Endothelial cell of umbilical vein (primary cell): ENCODE measurements around the gene NEMP1. TPM values are rescaled to one million over a fixed set of nuclear protein-coding genes. Genes with fewer than 3 reads are reported as not detected.

Source experiments
- BruUV-seq: library from RNA; stranded (reverse); fragments of 400-500 nt; replicated peaks from 2 replicates; lab custom pipeline; 2021; lab: Mats Ljungman, UMichigan
- CTCF ChIA-PET: fragments of 300-600, 350-600 bp; sonication (Branson Sonifier 250); formaldehyde crosslinking; loops from one replicate; lab custom pipeline; 2021; ENCODE audit warnings: antibody characterized with exemption, inconsistent platforms; lab: Charles Lee
- POLR2A ChIA-PET: fragments of 300-600, 350-600 bp; sonication (Branson Sonifier 250); formaldehyde crosslinking; loops from one replicate; lab custom pipeline; 2021; ENCODE audit warnings: antibody characterized with exemption, inconsistent platforms; lab: Charles Lee
- DNase-seq: peaks from one replicate; pipeline ENCODE4 v3.0.0-alpha.2; 2011; ENCODE audit warnings: low read depth, low spot score
- FAIRE-seq: peaks from 2 replicates; lab custom pipeline; 2011; peaks lifted over from hg19 to GRCh38; lab: Jason Lieb, UNC
- H2AFZ ChIP-seq: 2 replicates; pipeline ENCODE4 v1.6.0; 2012; ENCODE audit warnings: low read depth, low read length, control low read depth, inconsistent platforms
- H3K27ac ChIP-seq: 2 replicates; pipeline ENCODE4 v1.5.1; 2011; ENCODE audit warnings: low read depth, mild to moderate bottlenecking, control low read depth, low read length, moderate library complexity; ENCODE audit not compliant: insufficient read depth
- H3K27me3 ChIP-seq, 2 experiments: 2 replicates each; pipeline versions ENCODE4 v1.6.0 to v1.6.1; 2011; ENCODE audit warnings: low read length in 2 of 2, mixed read lengths in 1 of 2; ENCODE audit not compliant: control insufficient read depth in 2 of 2, insufficient read depth in 2 of 2
- H3K36me3 ChIP-seq, 2 experiments: 2 replicates in 1 of 2; 3 replicates in 1 of 2; pipeline ENCODE4 v1.5.1; 2011; ENCODE audit warnings: low read length in 2 of 2, mild to moderate bottlenecking in 1 of 2, moderate library complexity in 1 of 2; ENCODE audit not compliant: control insufficient read depth in 2 of 2, insufficient read depth in 2 of 2; ENCODE audit errors: extremely low read depth in 1 of 2
- H3K4me1 ChIP-seq: 3 replicates; pipeline ENCODE4 v1.5.1; 2011; ENCODE audit warnings: mild to moderate bottlenecking, low read length; ENCODE audit not compliant: control insufficient read depth, insufficient read depth; ENCODE audit errors: extremely low read depth
- H3K4me2 ChIP-seq: 2 replicates; pipeline ENCODE4 v1.6.1; 2011; ENCODE audit warnings: low read length, control low read depth, mixed read lengths; ENCODE audit not compliant: insufficient read depth
- H3K4me3 ChIP-seq, 3 experiments: fragments of 200-600 bp in 1 of 3; sonication (generic), shearing (Covaris generic) in 1 of 3; replicated peaks in 1 of 3; 2 replicates each; pipeline ENCODE4 v1.5.1; 2011 to 2016; ENCODE audit warnings: control low read depth in 3 of 3, low read length in 3 of 3, mild to moderate bottlenecking in 2 of 3, inconsistent platforms in 1 of 3, low read depth in 1 of 3, moderate library complexity in 1 of 3; ENCODE audit not compliant: insufficient read depth in 1 of 3
- H3K79me2 ChIP-seq: 2 replicates; pipeline ENCODE4 v1.6.0; 2012; ENCODE audit warnings: low read length, inconsistent platforms; ENCODE audit not compliant: control insufficient read depth, insufficient read depth
- H3K9ac ChIP-seq: replicated peaks from 2 replicates; pipeline ENCODE3; 2011; ENCODE audit warnings: low read length, control low read depth; ENCODE audit not compliant: insufficient read depth; ENCODE audit errors: extremely low read depth
- H3K9me1 ChIP-seq: replicated peaks from 3 replicates; pipeline ENCODE4 v1.6.0; 2011; ENCODE audit warnings: mild to moderate bottlenecking, low read length; ENCODE audit not compliant: control insufficient read depth, insufficient read depth; ENCODE audit errors: extremely low read depth
- H3K9me3 ChIP-seq: replicated peaks from 2 replicates; pipeline ENCODE4 v1.5.1; 2012; ENCODE audit warnings: low read length, inconsistent platforms; ENCODE audit not compliant: control insufficient read depth, insufficient read depth
- H4K20me1 ChIP-seq: replicated peaks from 2 replicates; pipeline ENCODE3; 2011; ENCODE audit warnings: mild to moderate bottlenecking, low read length; ENCODE audit not compliant: control insufficient read depth, insufficient read depth; ENCODE audit errors: extremely low read depth
- EZH2 ChIP-seq: IDR thresholded peaks from 2 replicates; pipeline ENCODE4 v1.6.1; 2012; ENCODE audit warnings: borderline replicate concordance, low read depth, mild to moderate bottlenecking, moderate library complexity, low read length, inconsistent platforms; ENCODE audit not compliant: severe bottlenecking
- FOS ChIP-seq: IDR thresholded peaks from 2 replicates; pipeline ENCODE4 v1.6.1; 2011; ENCODE audit warnings: mild to moderate bottlenecking, low read length, moderate library complexity, borderline replicate concordance; ENCODE audit not compliant: insufficient read depth
- GATA2 ChIP-seq: IDR thresholded peaks from 2 replicates; pipeline ENCODE4 v1.7.0; 2011; ENCODE audit warnings: low read depth, mild to moderate bottlenecking, moderate library complexity, mixed read lengths, low read length; ENCODE audit not compliant: insufficient read length, insufficient read depth
- MAX ChIP-seq: IDR thresholded peaks from 2 replicates; pipeline ENCODE4 v1.6.1; 2011; ENCODE audit not compliant: insufficient read depth, insufficient read length
- MYC ChIP-seq: IDR thresholded peaks from one replicate; pipeline ENCODE4 v1.6.1; 2011; ENCODE audit warnings: mild to moderate bottlenecking, low read depth, low read length
- POLR2A ChIP-seq: IDR thresholded peaks from 2 replicates; pipeline ENCODE4 v1.6.1; 2012; ENCODE audit warnings: low read depth, mild to moderate bottlenecking, control low read depth, low read length
- dilution Hi-C: fragments of 300-500 bp; cut with MboI; formaldehyde crosslinking; loops from one replicate; pipeline ENCODE4 v1.15.0; 2019; ENCODE audit warnings: low sequenced_read_pairs; ENCODE audit not compliant: extremely low pct_ligation_motif_present
- intact Hi-C: fragments of 100-400 bp; cut with micrococcal nuclease; formaldehyde crosslinking; loops from one replicate; pipeline ENCODE4 v1.10.0; 2022
- polyA plus RNA-seq, 4 experiments: library from polyadenylated mRNA; depleted of rRNA in 3 of 4; stranded (reverse) in 3 of 4; unstranded in 1 of 4; fragments of >200 nt; gene quantifications; 2 replicates each; pipeline versions ENCODE4 v1.2.1 to v1.2.3, GENCODE V29; 2011 to 2012; ENCODE audit warnings: missing spikeins in 1 of 4
- total RNA-seq: library from RNA; stranded (reverse); gene quantifications from 2 replicates; pipeline ENCODE4 v1.2.3, GENCODE V29; 2021
- TF ChIP-seq, protein P1 (sequence below), 2 donors: IDR thresholded peaks; 1 replicate in 1 of 2; 2 replicates in 1 of 2; pipeline ENCODE4 v1.5.1; 2011; ENCODE audit warnings: low read length in 2 of 2, mild to moderate bottlenecking in 2 of 2, moderate library complexity in 2 of 2, control low read depth in 1 of 2, inconsistent platforms in 1 of 2, low read depth in 1 of 2; ENCODE audit not compliant: insufficient read depth in 1 of 2; ENCODE audit errors: extremely low read depth in 1 of 2

The NEMP1 gene
- total and polyA plus RNA-seq, 2 donors (not counting 3 experiments of a cell fraction or from before 2014, with no cell fraction given): 10.8 to 21.5 TPM

- FAIRE-seq: no peak
- H3K36me3 ChIP-seq: peaks cover 0 to 12% of the 10 kb centered on the region in 2 experiments
These were observed 12.3 kb downstream of the NEMP1 start for GRCh38 chr12:57066245-57066644.

More at GRCh38 chr12:57066245-57066644, 12.3 kb downstream of the NEMP1 start:
- H3K4me1 ChIP-seq: no peaks in the 10 kb centered on the region
- no peak overlapping the region for H3K4me2 ChIP-seq
- CTCF ChIA-PET: interaction anchor here (1.1 to 8.3 kb wide), 5 partner anchors 26 to 110 kb away, joined by 3 to 46 read pairs (median 5); partner anchors contain the start of gene STAT6
- H3K4me3 ChIP-seq: no peak overlapping the region
- intact Hi-C loops: no loop called here
- dilution Hi-C loops: no loop called here
- POLR2A ChIA-PET: interaction anchor here (0.5 kb wide), 1 partner anchor 196 kb away, joined by 12 read pairs; no protein-coding TSS in a partner anchor
- H3K9ac ChIP-seq: no peak overlapping the region
- H4K20me1 ChIP-seq: no peaks in the 10 kb centered on the region
- TF ChIP-seq GATA2 (no peak), MAX (no peak), EZH2 (no peak), POLR2A (no peak), MYC (no peak), FOS (no peak)
- TF ChIP-seq, protein P1, sequence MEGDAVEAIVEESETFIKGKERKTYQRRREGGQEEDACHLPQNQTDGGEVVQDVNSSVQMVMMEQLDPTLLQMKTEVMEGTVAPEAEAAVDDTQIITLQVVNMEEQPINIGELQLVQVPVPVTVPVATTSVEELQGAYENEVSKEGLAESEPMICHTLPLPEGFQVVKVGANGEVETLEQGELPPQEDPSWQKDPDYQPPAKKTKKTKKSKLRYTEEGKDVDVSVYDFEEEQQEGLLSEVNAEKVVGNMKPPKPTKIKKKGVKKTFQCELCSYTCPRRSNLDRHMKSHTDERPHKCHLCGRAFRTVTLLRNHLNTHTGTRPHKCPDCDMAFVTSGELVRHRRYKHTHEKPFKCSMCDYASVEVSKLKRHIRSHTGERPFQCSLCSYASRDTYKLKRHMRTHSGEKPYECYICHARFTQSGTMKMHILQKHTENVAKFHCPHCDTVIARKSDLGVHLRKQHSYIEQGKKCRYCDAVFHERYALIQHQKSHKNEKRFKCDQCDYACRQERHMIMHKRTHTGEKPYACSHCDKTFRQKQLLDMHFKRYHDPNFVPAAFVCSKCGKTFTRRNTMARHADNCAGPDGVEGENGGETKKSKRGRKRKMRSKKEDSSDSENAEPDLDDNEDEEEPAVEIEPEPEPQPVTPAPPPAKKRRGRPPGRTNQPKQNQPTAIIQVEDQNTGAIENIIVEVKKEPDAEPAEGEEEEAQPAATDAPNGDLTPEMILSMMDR (IDR thresholded peaks at IDR 0.05; ENCODE audit: extremely low read depth in 1 of 2, insufficient read depth in 1 of 2, low read depth in 1 of 2, low read length in 2 of 2): no peak
- H3K9me3 ChIP-seq: no peaks in the 10 kb centered on the region
- no peaks in the 10 kb centered on the region for H3K9me1 ChIP-seq
- no peaks in the 10 kb centered on the region for H3K79me2 ChIP-seq
- no peak overlapping the region for H3K27ac ChIP-seq
- no peak overlapping the region for H2AFZ ChIP-seq
- DNase-seq: no peak
- no peaks in the 10 kb centered on the region for H3K27me3 ChIP-seq
- no TSS peak for BruUV-seq
